C1 segment of cervical spinal cord (tissue), 14 donors: ENCODE measurements around the gene CYP26B1.

ENCODE experiments used
- DNase-seq, 14 donors: peaks; one replicate each; lab custom pipeline; 2025; lab: John Stamatoyannopoulos, UW

CYP26B1 gene

GRCh38 chr2:72083751-72084583 is 63.7 kb downstream of the CYP26B1 start:
- no peak for DNase-seq

GRCh38 chr2:72082887-72083286 is 64.8 kb downstream of the CYP26B1 start:
- DNase-seq = no peak

- DNase-seq = no peak
Observed at GRCh38 chr2:72082021-72082601, 65.6 kb downstream of the CYP26B1 start.

GRCh38 chr2:72081451-72081850 is 66.2 kb downstream of the CYP26B1 start:
- no peak for DNase-seq

- DNase-seq = no peak
Observed at GRCh38 chr2:72080286-72081145, 67.1 kb downstream of the CYP26B1 start.
